GM12875 (cell line): ENCODE measurements around the gene TRIM58.

Source experiments
- H3K4me3 ChIP-seq: one replicate; pipeline ENCODE4 v1.5.1; 2011; ENCODE audit warnings: low read depth, low read length, control low read depth
- CTCF ChIP-seq: IDR thresholded peaks from 2 replicates; pipeline ENCODE4 v1.5.1; 2011; ENCODE audit warnings: low read depth, mild to moderate bottlenecking, control low read depth, inconsistent platforms, low read length, moderate library complexity, borderline replicate concordance; ENCODE audit not compliant: insufficient read depth

The TRIM58 gene

DNA sequence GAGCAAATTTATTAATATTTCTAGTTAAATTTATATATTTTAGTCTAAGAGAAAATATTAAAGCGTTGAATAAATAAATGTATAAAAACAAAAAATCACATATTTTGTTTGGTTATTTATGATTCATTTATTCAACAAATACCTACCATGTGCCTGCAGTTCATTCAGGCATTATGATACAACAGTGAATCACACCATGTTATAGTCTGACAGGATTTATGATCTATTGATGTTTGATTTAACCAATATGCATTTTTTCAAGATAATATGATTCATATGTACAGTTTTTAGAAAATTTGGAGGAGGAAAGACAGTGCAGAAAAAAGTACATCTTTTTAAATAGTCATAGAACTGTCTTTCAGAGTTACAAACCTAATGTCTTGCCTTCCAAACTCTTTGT is 7.4 kb upstream of the TRIM58 start:
- no peak overlapping the region for H3K4me3 ChIP-seq
- TF ChIP-seq CTCF, result no peak

- TF ChIP-seq CTCF, result no peak
- no peak overlapping the region for H3K4me3 ChIP-seq
Measured at GRCh38 chr1:247854899-247855545, 2.0 kb upstream of the TRIM58 start.

- no peak overlapping the region for H3K4me3 ChIP-seq
- TF ChIP-seq CTCF, result no peak
Measured at GRCh38 chr1:247855911-247856310, 1.1 kb upstream of the TRIM58 start.

DNA sequence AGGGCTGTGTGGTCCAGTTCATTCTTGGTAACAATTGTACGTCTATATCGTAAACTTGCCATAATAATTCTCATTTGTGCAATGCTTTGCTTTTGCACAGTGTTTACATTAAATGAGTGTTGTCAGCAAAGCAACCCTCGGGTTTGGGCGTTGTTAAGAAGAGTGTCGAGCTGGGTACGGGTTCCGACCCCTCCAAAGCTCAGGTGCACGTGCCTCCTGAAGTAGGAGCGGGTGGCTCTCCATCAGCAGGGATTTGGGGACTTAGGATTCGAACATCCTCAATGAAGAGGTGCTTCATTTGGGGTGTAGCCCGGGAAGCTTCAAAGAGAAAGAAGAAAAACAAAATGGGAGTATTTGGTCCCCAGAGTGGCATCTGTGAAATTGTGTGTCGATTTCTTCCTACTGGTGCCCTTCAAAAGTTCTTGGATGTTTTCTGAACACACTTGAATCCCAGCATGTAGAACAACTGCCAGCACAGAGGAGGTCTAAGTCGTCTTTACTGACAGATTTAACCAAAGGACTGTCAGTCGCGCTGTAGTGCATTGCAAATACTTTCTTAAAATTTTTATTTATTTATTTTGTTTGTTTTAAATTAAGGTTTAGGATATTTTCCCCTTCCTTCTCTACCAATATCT is 1.1 kb downstream of the TRIM58 start:
- no peak overlapping the region for H3K4me3 ChIP-seq
- TF ChIP-seq CTCF, result no peak

- no peak overlapping the region for H3K4me3 ChIP-seq
- no peak for TF ChIP-seq CTCF
Measured at GRCh38 chr1:247862756-247863155, 5.8 kb downstream of the TRIM58 start.

DNA sequence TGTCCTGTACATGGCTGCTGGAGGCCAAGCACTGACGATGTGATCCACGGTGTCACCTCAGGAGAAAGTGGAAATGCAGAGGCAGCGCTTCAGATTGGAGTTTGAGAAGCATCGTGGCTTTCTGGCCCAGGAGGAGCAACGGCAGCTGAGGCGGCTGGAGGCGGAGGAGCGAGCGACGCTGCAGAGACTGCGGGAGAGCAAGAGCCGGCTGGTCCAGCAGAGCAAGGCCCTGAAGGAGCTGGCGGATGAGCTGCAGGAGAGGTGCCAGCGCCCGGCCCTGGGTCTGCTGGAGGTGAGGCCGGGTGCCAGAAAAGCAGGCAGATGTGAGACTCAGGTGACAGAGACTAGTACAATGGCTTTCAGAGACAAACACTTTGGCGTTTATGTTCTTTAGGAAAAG is 7.7 kb downstream of the TRIM58 start:
- H3K4me3 ChIP-seq, result no peak overlapping the region
- no peak for TF ChIP-seq CTCF

- no peak for TF ChIP-seq CTCF
Measured at GRCh38 chr1:247865416-247865815, 8.4 kb downstream of the TRIM58 start.

More at GRCh38 chr1:247865416-247865815, 8.4 kb downstream of the TRIM58 start:
- H3K4me3 ChIP-seq, result no peak overlapping the region
